ENCODE measurements around the gene RHOH.

- TF ChIP-seq ZNF384 (IDR thresholded peaks at IDR 0.05) (no peak), PKNOX1 (IDR thresholded peaks at IDR 0.05) (no peak), BHLHE40 (IDR thresholded peaks at IDR 0.05; ENCODE audit: borderline replicate concordance) (no peak), L3MBTL2 (conservative IDR thresholded peaks at IDR 0.05) (no peak), TARDBP (IDR thresholded peaks at IDR 0.05) (no peak), SP1 (IDR thresholded peaks at IDR 0.05) (no peak), HDGF (IDR thresholded peaks at IDR 0.05; ENCODE audit: borderline replicate concordance) (no peak), SUZ12 (IDR thresholded peaks at IDR 0.05) (no peak), ARNT (IDR thresholded peaks at IDR 0.05) (no peak), FOXM1 (IDR thresholded peaks at IDR 0.05; ENCODE audit: borderline replicate concordance) (no peak), NFRKB (IDR thresholded peaks at IDR 0.05) (no peak), FOXK2 (IDR thresholded peaks at IDR 0.05) (no peak)
Observed at GRCh38 chr4:40280586-40280985, 83.8 kb downstream of the RHOH start.

Measured in HEK293T (cell line).